GM21528 (cell line): Measurements from ENCODE around the gene ALG12.

Experiments
- ATAC-seq: cut with Tn5 transposase; IDR thresholded peaks from one replicate; pipeline ENCODE4 v1.9.1; 2021; ENCODE audit warnings: mild to moderate bottlenecking, moderate library complexity; ENCODE audit not compliant: unreplicated experiment, low FRiP score

Gene ALG12

DNA sequence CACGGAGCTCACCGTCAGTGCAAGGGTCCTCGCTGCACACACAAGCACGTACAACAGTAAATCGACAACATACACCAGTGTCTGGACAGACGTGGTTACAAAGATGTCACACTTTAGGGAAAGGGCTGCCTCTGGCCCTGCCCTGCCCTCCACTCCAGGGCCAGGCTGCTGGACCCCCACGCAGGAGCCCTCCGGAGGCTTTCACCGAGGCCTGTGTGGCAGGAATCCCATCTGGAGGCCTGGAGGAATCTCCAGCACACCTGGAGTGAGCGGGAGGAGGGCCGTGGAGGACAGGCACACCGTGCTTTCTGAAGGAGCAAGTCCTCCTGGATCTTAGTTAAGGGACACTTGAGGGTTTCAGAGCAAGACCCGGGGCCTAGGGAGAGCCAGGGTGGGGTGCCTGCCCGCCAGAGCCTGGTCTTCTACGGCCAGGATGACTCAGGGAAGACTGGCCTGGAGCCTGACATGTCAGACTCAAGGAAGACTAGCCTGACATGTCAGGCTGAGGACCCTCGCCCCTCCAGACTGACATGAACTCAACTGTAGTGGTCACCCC lies 40.2 kb upstream of the ALG12 start:
- no peak for ATAC-seq

- ATAC-seq = no peak
These were observed 39.7 kb upstream of the ALG12 start for GRCh38 chr22:49957826-49958365.

- no peak for ATAC-seq
These were observed 38.9 kb upstream of the ALG12 start for GRCh38 chr22:49956914-49957825.

DNA sequence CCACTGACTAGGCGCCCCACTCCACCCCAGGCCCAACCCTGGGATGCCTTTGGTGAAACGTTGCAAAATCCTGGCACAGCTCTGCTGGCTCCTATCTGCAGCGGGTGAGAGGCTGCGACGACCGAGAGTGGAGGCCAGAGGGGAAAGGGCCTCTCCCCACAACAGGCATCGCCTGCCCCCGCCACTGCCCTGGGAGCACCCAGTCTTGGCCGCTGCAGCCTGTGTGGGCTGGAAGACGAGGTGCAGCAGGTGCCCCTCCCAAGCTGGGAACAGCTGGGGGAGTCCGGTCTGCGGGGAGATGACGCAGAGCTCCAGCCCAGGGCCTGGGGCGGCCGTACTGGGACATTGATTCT lies 38.2 kb upstream of the ALG12 start:
- no peak for ATAC-seq

- ATAC-seq = no peak
These were observed 37.6 kb upstream of the ALG12 start for GRCh38 chr22:49955581-49956417.

- no peak for ATAC-seq
These were observed 36.8 kb upstream of the ALG12 start for GRCh38 chr22:49954991-49955580.

- no peak for ATAC-seq
These were observed 36.1 kb upstream of the ALG12 start for GRCh38 chr22:49954354-49954753.

- ATAC-seq = no peak
These were observed 35.6 kb upstream of the ALG12 start for GRCh38 chr22:49953680-49954344.

GRCh38 chr22:49953027-49953679 lies 34.9 kb upstream of the ALG12 start:
- ATAC-seq = no peak

DNA sequence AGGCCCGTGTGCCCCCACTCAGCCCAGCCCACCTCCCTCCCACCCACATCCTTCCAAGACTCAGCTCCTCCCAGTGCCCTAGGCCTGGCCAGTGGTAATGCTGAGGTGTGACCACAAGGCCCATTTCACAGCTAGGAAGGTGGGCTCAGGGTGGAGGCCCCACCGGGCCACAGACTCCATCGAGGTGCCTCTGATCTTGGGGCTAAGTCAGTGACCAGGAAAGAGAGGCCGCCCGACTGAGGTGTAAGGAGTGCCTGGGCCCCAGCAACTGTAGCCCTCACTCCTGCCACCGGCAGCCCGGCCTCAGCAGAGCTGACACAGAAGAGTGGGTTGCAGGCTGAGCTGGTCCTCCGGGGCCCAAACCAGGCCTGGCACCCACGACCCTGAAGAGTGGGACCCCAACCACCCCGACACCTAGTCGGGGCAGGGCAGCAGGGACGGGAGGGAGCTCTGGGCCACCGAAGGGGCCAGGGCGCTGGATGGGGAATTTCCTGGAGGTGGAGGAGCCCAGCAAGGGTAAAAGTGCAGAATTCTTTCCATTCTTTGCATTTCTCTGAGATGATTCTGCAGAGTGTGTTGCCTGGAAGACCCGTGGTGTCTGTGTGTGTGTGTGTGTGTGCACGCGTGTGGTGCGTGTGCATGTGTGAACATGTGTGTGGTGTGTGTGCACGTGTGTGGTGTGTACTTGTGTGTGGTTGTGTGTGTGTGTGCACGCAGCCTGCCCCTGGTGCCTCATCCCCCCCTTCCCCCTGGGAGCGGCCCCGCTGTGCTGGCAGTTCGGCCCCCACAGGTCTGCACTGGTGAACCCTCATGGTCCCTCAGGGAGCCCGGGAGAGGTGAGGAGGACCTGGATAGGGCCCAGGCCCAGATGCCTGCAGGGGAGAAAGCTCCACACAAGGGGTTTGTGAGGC lies 34.0 kb upstream of the ALG12 start:
- no peak for ATAC-seq

GRCh38 chr22:49951678-49951985 lies 33.4 kb upstream of the ALG12 start:
- no peak for ATAC-seq

GRCh38 chr22:49951000-49951677 lies 32.9 kb upstream of the ALG12 start:
- ATAC-seq = no peak

DNA sequence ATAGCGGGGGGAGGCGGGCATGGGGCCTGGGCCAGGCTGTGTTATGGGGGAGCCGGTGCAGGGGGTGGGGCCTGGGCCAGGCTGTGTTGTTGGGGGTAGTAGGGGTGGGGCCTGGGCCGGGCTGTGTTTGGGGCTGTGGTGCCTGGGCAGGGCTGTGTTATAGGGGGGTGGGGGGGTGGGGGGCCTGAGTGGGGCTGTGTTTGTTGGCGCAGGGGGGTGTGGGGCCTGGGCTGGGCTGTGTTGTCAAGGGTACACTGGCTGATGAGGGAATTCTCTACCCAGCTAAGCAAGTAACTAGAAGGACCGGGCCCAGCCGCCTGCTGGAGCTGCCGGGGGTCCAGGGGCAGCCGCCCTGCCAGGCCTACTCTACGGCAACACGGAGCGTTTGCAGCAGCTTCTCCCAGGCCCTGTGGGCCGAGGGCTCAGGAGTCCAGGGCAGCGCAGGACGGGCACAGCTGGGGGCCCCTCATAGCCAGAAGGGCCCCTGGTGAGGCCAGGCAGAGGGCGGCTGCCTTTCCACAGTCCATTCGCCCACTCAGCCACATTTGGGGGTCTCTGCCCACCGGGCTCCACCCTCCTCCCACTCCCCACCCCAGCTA lies 32.3 kb upstream of the ALG12 start:
- no peak for ATAC-seq

GRCh38 chr22:49949914-49950292 lies 31.7 kb upstream of the ALG12 start:
- no peak for ATAC-seq

GRCh38 chr22:49948958-49949913 lies 31.0 kb upstream of the ALG12 start:
- ATAC-seq = no peak

GRCh38 chr22:49948116-49948957 lies 30.1 kb upstream of the ALG12 start:
- ATAC-seq = no peak
